ENCODE results near the gene NLRC4. TPM values are rescaled to one million over a fixed set of nuclear protein-coding genes. Genes with fewer than 3 reads are reported as not detected.
A peak's percentile ranks its signal among the peaks of the same experiment; 100 is the strongest.

Gene NLRC4
- total and polyA plus RNA-seq, 9 of the 15 experiments (the other 6 are each of a cell fraction or from before 2014, with no cell fraction given): 0.03 to 0.18 (median 0.06) TPM; not detected in 2

- TF ChIP-seq MYC (IDR thresholded peaks at IDR 0.05; ENCODE audit: low read depth, low read length) (peak; percentile 33; the same call in 1 of the 2 replicates), MYC (CRISPR knock-in tag; IDR thresholded peaks at IDR 0.05; ENCODE audit: borderline replicate concordance, low read depth) (no peak), PRDM10 (IDR thresholded peaks at IDR 0.05; ENCODE audit: partially characterized antibody) (peak; percentile 93), ZC3H4 (CRISPR knock-in tag; IDR thresholded peaks at IDR 0.05; ENCODE audit: borderline replicate concordance) (0 out of 2 replicates have a peak, but pooled peaks have one; percentile 65), ZNF589 (CRISPR knock-in tag; IDR thresholded peaks at IDR 0.05; ENCODE audit: low read depth) (no peak), KDM5B (IDR thresholded peaks at IDR 0.05; ENCODE audit: insufficient replicate concordance, low read depth, low read length) (peak; percentile 36), THAP7 (CRISPR knock-in tag; IDR thresholded peaks at IDR 0.05) (0 out of 2 replicates have a peak, but pooled peaks have one; percentile 29), ZNF512 (tag; IDR thresholded peaks at IDR 0.05) (no peak), SMAD4 (CRISPR knock-in tag; conservative IDR thresholded peaks at IDR 0.05) (0 out of 2 replicates have a peak, but pooled peaks have one; percentile 1), ETV6 (IDR thresholded peaks at IDR 0.05; ENCODE audit: borderline replicate concordance in 1 of 2, low read depth in 2 of 2, low read length in 1 of 2) (0 out of 4 replicates have a peak, but pooled peaks of 1 of the 2 experiments have one; percentile 26), ETV6 (CRISPR knock-in tag; IDR thresholded peaks at IDR 0.05; ENCODE audit: borderline replicate concordance) (no peak), ZNF398 (CRISPR knock-in tag; IDR thresholded peaks at IDR 0.05) (no peak), CREBBP (IDR thresholded peaks at IDR 0.05; ENCODE audit: low read depth, low read length) (no peak), EP400 (IDR thresholded peaks at IDR 0.05) (peak; percentile 82)
- TF ChIP-seq, protein P1, sequence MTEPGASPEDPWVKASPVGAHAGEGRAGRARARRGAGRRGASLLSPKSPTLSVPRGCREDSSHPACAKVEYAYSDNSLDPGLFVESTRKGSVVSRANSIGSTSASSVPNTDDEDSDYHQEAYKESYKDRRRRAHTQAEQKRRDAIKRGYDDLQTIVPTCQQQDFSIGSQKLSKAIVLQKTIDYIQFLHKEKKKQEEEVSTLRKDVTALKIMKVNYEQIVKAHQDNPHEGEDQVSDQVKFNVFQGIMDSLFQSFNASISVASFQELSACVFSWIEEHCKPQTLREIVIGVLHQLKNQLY (CRISPR knock-in tag; conservative IDR thresholded peaks at IDR 0.05): no peak
Measured at GRCh38 chr2:32277674-32278477, 13.2 kb upstream of the NLRC4 start, which contains the start of gene YIPF4 (continued).
